Measurements from ENCODE around the gene AFP. TPM values are rescaled to one million over a fixed set of nuclear protein-coding genes. Genes with fewer than 3 reads are reported as not detected.

The AFP gene
- total and polyA plus RNA-seq, 2 of the 4 experiments (the other 2 are of a cell fraction): 0.87 to 1.3 TPM

DNA sequence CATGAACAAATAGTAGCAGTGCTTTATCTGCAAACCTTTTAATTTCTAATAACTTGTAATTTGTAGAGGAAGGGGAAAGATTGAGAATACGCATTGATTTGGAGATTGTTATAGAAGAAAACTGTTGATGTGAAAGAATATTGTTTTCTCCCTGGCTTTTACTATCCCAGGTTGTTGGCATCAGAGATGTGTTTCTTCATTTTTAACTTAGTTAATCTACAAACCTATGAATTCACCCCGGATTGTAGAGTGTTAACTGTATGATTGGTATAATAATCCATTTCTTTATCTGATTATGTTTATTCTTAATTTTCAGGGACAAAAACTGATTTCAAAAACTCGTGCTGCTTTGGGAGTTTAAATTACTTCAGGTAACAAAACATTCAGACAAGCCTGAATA lies 18.9 kb downstream of the AFP start:
- in situ Hi-C loops (cut with MboI; ENCODE audit: low sequenced_read_pairs) (no loop called here), dilution Hi-C loops (cut with HindIII; ENCODE audit: low sequenced_read_pairs, unreplicated experiment) (no loop called here), intact Hi-C loops (cut with micrococcal nuclease) (loop anchor here (5.0 kb wide), 1 partner anchor 113 kb away; no protein-coding TSS in a partner anchor)
- Histone ChIP-seq H3K27ac (ENCODE audit: insufficient read depth, low read length) (no peak overlapping the region), H2AFZ (replicated peaks; ENCODE audit: low read length, poor library complexity) (no peak overlapping the region), H3K23ac (ENCODE audit: low read depth, low read length) (no peak overlapping the region), H4K20me1 (ENCODE audit: insufficient read depth, low read length) (no peaks in the 10 kb centered on the region), H2AK9ac (replicated peaks; ENCODE audit: low read depth, low read length, poor library complexity) (no peak overlapping the region), H2BK5ac (ENCODE audit: low read depth, low read length, poor library complexity, severe bottlenecking) (no peak overlapping the region), H3K79me1 (ENCODE audit: low read depth in 1 of 2, low read length in 2 of 2) (no peaks in the 10 kb centered on the region), H3K9me1 (ENCODE audit: insufficient read depth, low read length) (no peaks in the 10 kb centered on the region), H2AK5ac (ENCODE audit: low read depth, low read length) (no peak overlapping the region), H3K18ac (ENCODE audit: low read depth, low read length) (no peak overlapping the region), H4K5ac (ENCODE audit: low read depth, low read length) (no peak overlapping the region), H3K4me1 (ENCODE audit: control insufficient read depth, insufficient read depth, low read length) (peaks cover 3% of the 10 kb centered on the region), H3K36me3 (ENCODE audit: control insufficient read depth, insufficient read depth, low read length) (no peaks in the 10 kb centered on the region), H2BK120ac (ENCODE audit: low read depth, low read length) (no peak overlapping the region), H3K9ac (ENCODE audit: low read depth, low read length) (no peak overlapping the region), H4K8ac (ENCODE audit: low read depth in 2 of 2, low read length in 2 of 2) (no peak overlapping the region), H3K9me3 (ENCODE audit: control insufficient read depth, insufficient read depth, low read length) (no peaks in the 10 kb centered on the region), H3K27me3 (ENCODE audit: control insufficient read depth, insufficient read depth, low read length) (no peaks in the 10 kb centered on the region; the same call in 1 of the 2 replicates), H2BK20ac (ENCODE audit: low read depth, low read length) (no peak overlapping the region), H3K14ac (replicated peaks; ENCODE audit: low read depth, low read length) (no peak overlapping the region), H3K4ac (ENCODE audit: low read depth, low read length) (no peak overlapping the region), H2BK15ac (ENCODE audit: low read depth, low read length) (no peak overlapping the region), H4K91ac (ENCODE audit: insufficient read depth, low read depth, low read length) (no peak overlapping the region), H3K56ac (ENCODE audit: extremely low read depth, insufficient read depth, low read length) (no peak overlapping the region), H3K4me3 (ENCODE audit: insufficient read depth, low read depth, low read length) (no peak overlapping the region), H3K4me2 (ENCODE audit: low read depth, low read length) (no peak overlapping the region)
- DNase-seq (no peak), ATAC-seq (ENCODE audit: low read depth) (no peak)
- ChIA-PET POLR2A (ENCODE audit: unreplicated experiment) (no interaction called here), CTCF (no interaction called here)
- TF ChIP-seq MAFK (IDR thresholded peaks at IDR 0.05; ENCODE audit: low read depth, low read length): no peak
- BruUV-seq (replicated peaks): no TSS peak
- 100% methylated on average over 1 of the region's 3 CpGs; no CpG with 5 or more reads in 1 of the 2 experiments for WGBS, 2 experiments (ENCODE audit: extremely low coverage in 2 of 2, insufficient read length in 1 of 2)
